ENCODE data around the gene IGFBP3. TPM values are rescaled to one million over a fixed set of nuclear protein-coding genes. Genes with fewer than 3 reads are reported as not detected.
A peak's percentile ranks its signal among the peaks of the same experiment; 100 is the strongest.

IGFBP3 gene
- total and polyA plus RNA-seq, 2 experiments from 2014 or later = 268 to 632 TPM

GRCh38 chr7:45890902-45891461, 30.1 kb downstream of the IGFBP3 start:
- H3K4me3 ChIP-seq = no peak overlapping the region
- H3K4me1 ChIP-seq (ENCODE audit: insufficient read depth) = peaks cover 17% of the 10 kb centered on the region
- TF ChIP-seq EZH2phosphoT487 (IDR thresholded peaks at IDR 0.05; ENCODE audit: low read depth, severe bottlenecking, unreplicated experiment) (no peak), CTCF (IDR thresholded peaks at IDR 0.05; ENCODE audit: poor library complexity) (peak; percentile 72)
- H3K9me2 ChIP-seq (replicated peaks; ENCODE audit: insufficient read depth) = no peaks in the 10 kb centered on the region
- H3K79me2 ChIP-seq = no peaks in the 10 kb centered on the region
- H3K4me2 ChIP-seq = no peak overlapping the region
- H3K9me3 ChIP-seq (ENCODE audit: low read depth) = no peaks in the 10 kb centered on the region
- H3K27ac ChIP-seq = no peak overlapping the region
- no peaks in the 10 kb centered on the region for H3K36me3 ChIP-seq (replicated peaks; ENCODE audit: insufficient read depth, low read depth)
- H2AFZ ChIP-seq = no peak overlapping the region
- H3K27me3 ChIP-seq = peaks cover 35% of the 10 kb centered on the region
- WGBS (ENCODE audit: low lambda C conversion rate, missing lambda C conversion rate) = 44% methylated on average over 6 of the region's 6 CpGs
- no peaks in the 10 kb centered on the region for H4K20me1 ChIP-seq (ENCODE audit: insufficient read depth, poor library complexity, severe bottlenecking)
- DNase-seq (ENCODE audit: low spot score) = peak; percentile 57

GRCh38 chr7:45890125-45890901, 30.8 kb downstream of the IGFBP3 start:
- no peak overlapping the region for H3K27ac ChIP-seq
- peaks cover 39% of the 10 kb centered on the region for H3K27me3 ChIP-seq
- no peaks in the 10 kb centered on the region for H3K9me3 ChIP-seq (ENCODE audit: low read depth)
- TF ChIP-seq EZH2phosphoT487 (IDR thresholded peaks at IDR 0.05; ENCODE audit: low read depth, severe bottlenecking, unreplicated experiment) = no peak
- no peak for TF ChIP-seq EZH2 (IDR thresholded peaks at IDR 0.05; ENCODE audit: borderline replicate concordance)
- no peak for TF ChIP-seq CTCF (IDR thresholded peaks at IDR 0.05; ENCODE audit: poor library complexity)
- no peaks in the 10 kb centered on the region for H4K20me1 ChIP-seq (ENCODE audit: insufficient read depth, poor library complexity, severe bottlenecking)
- no peaks in the 10 kb centered on the region for H3K9me2 ChIP-seq (replicated peaks; ENCODE audit: insufficient read depth)
- H3K36me3 ChIP-seq (replicated peaks; ENCODE audit: insufficient read depth, low read depth) = no peaks in the 10 kb centered on the region
- no peak overlapping the region for H3K4me2 ChIP-seq
- H3K4me1 ChIP-seq (ENCODE audit: insufficient read depth) = peaks cover 17% of the 10 kb centered on the region
- 87% methylated on average over 8 of the region's 8 CpGs for WGBS (ENCODE audit: low lambda C conversion rate, missing lambda C conversion rate)
- DNase-seq (ENCODE audit: low spot score) = no peak
- H3K79me2 ChIP-seq = no peaks in the 10 kb centered on the region
- H3K4me3 ChIP-seq = no peak overlapping the region
- no peak overlapping the region for H2AFZ ChIP-seq

- WGBS (ENCODE audit: low lambda C conversion rate, missing lambda C conversion rate) = 55% methylated on average over 8 of the region's 8 CpGs
- DNase-seq (ENCODE audit: low spot score) = no peak
- Histone ChIP-seq H2AFZ (no peak overlapping the region), H3K9me2 (replicated peaks; ENCODE audit: insufficient read depth) (no peaks in the 10 kb centered on the region), H3K36me3 (replicated peaks; ENCODE audit: insufficient read depth, low read depth) (no peaks in the 10 kb centered on the region), H3K79me2 (no peaks in the 10 kb centered on the region), H3K9me3 (ENCODE audit: low read depth) (no peaks in the 10 kb centered on the region), H3K4me1 (ENCODE audit: insufficient read depth) (peaks cover 17% of the 10 kb centered on the region), H3K4me3 (no peak overlapping the region), H3K4me2 (peak overlapping the region; percentile 80), H4K20me1 (ENCODE audit: insufficient read depth, poor library complexity, severe bottlenecking) (no peaks in the 10 kb centered on the region), H3K27ac (no peak overlapping the region), H3K27me3 (peaks cover 39% of the 10 kb centered on the region)
- TF ChIP-seq EZH2phosphoT487 (IDR thresholded peaks at IDR 0.05; ENCODE audit: low read depth, severe bottlenecking, unreplicated experiment) = no peak
- no peak for TF ChIP-seq CTCF (IDR thresholded peaks at IDR 0.05; ENCODE audit: poor library complexity)
- TF ChIP-seq EZH2 (IDR thresholded peaks at IDR 0.05; ENCODE audit: borderline replicate concordance) = no peak
These were observed 31.6 kb downstream of the IGFBP3 start for GRCh38 chr7:45889367-45890067.
